Erythroblast (primary cell): ENCODE data around the gene HBZ.

ENCODE experiments used
- GATA1 ChIP-seq: IDR thresholded peaks from 2 replicates; pipeline ENCODE4 v1.6.1; 2011; ENCODE audit warnings: low read depth, mild to moderate bottlenecking, control low read depth, low read length, moderate library complexity
- POLR2A ChIP-seq: IDR thresholded peaks from 2 replicates; pipeline ENCODE4 v1.6.1; 2011; ENCODE audit warnings: mild to moderate bottlenecking, low read length

DNA sequence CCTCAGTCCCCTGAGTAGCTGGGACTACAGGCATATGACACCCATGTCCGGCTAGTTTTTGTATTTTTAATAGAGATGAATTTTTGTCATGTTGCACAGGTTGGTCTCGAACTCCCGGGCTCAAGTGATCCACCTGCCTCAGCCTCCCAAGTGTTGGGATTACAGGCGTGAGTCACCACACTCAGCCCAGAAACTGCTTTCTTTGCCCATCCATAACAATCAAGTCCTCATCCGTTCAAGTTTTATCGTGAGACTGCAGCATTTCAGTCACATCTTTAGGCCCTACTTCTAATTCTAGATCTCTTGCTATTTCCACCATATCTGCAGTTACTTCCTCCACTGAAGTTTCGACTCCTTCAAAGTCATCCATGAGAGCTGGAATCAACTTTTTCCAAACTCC, 20.3 kb upstream of the HBZ start:
- no peak for TF ChIP-seq POLR2A
- TF ChIP-seq GATA1, result no peak
